Measurements from ENCODE around the gene TTC23L. TPM values are rescaled to one million over a fixed set of nuclear protein-coding genes. Genes with fewer than 3 reads are reported as not detected.
"Not testable (repeated sequence)": the region's sequence is repeated elsewhere in the genome, so short reads cannot be mapped to it uniquely, and the experiment has no call there.

Gene TTC23L
- total RNA-seq, 4 donors from 2014 or later = 0.15 to 2.0 TPM; not detected in 2

- intact Hi-C loops (cut with DNase I; ENCODE audit: low total_unique reads) = no loop called here
These were observed 80.1 kb downstream of the TTC23L start for GRCh38 chr5:34919077-34919476.

GRCh38 chr5:34923256-34923655 lies 84.3 kb downstream of the TTC23L start:
- H3K4me3 ChIP-seq; H3K4me1 ChIP-seq; H3K36me3 ChIP-seq; intact Hi-C loops (cut with DNase I; ENCODE audit: low total_unique reads); DNase-seq; H3K9me3 ChIP-seq; H3K27me3 ChIP-seq; H3K27ac ChIP-seq: not testable (repeated sequence)

More at GRCh38 chr5:34919077-34919476, 80.1 kb downstream of the TTC23L start:
- DNase-seq = no peak
- H3K36me3 ChIP-seq = no peaks in the 10 kb centered on the region
- TF ChIP-seq CTCF (IDR thresholded peaks at IDR 0.05) (no peak), POLR2A (IDR thresholded peaks at IDR 0.05) (no peak)
- no peaks in the 10 kb centered on the region for H3K9me3 ChIP-seq
- no peaks in the 10 kb centered on the region for H3K27me3 ChIP-seq
- H3K4me1 ChIP-seq = peaks cover 10 to 14% of the 10 kb centered on the region in 2 donors
- H3K4me3 ChIP-seq = no peak overlapping the region
- no peak overlapping the region for H3K27ac ChIP-seq

- Histone ChIP-seq H3K36me3 (no peaks in the 10 kb centered on the region), H3K4me3 (no peak overlapping the region), H3K27ac (peak overlapping the region in 1 of 2 donors; percentile 8), H3K27me3 (no peaks in the 10 kb centered on the region), H3K9me3 (no peaks in the 10 kb centered on the region), H3K4me1 (peaks cover 0 to 7% of the 10 kb centered on the region in 2 donors)
- DNase-seq = no peak
- intact Hi-C loops (cut with DNase I; ENCODE audit: low total_unique reads) = no loop called here
- no peak for TF ChIP-seq CTCF (IDR thresholded peaks at IDR 0.05)
- no peak for TF ChIP-seq POLR2A (IDR thresholded peaks at IDR 0.05)
These were observed 84.9 kb downstream of the TTC23L start for GRCh38 chr5:34923694-34924461.

- Histone ChIP-seq H3K4me1 (peaks cover 0 to 7% of the 10 kb centered on the region in 2 donors), H3K27ac (peak overlapping the region in 1 of 2 donors; percentile 8), H3K4me3 (no peak overlapping the region), H3K27me3 (no peaks in the 10 kb centered on the region), H3K36me3 (no peaks in the 10 kb centered on the region), H3K9me3 (no peaks in the 10 kb centered on the region)
- TF ChIP-seq CTCF (IDR thresholded peaks at IDR 0.05) (no peak), POLR2A (IDR thresholded peaks at IDR 0.05) (no peak)
- DNase-seq = no peak
- intact Hi-C loops (cut with DNase I; ENCODE audit: low total_unique reads) = no loop called here
These were observed 85.5 kb downstream of the TTC23L start for GRCh38 chr5:34924462-34924765.

GRCh38 chr5:34926318-34926888 lies 87.4 kb downstream of the TTC23L start:
- Histone ChIP-seq H3K4me1 (peaks cover 0 to 7% of the 10 kb centered on the region in 2 donors), H3K9me3 (no peaks in the 10 kb centered on the region), H3K27me3 (no peaks in the 10 kb centered on the region), H3K36me3 (no peaks in the 10 kb centered on the region), H3K27ac (no peak overlapping the region), H3K4me3 (no peak overlapping the region)
- DNase-seq = no peak
- intact Hi-C loops (cut with DNase I; ENCODE audit: low total_unique reads) = no loop called here
- TF ChIP-seq CTCF (IDR thresholded peaks at IDR 0.05) = no peak
- no peak for TF ChIP-seq POLR2A (IDR thresholded peaks at IDR 0.05)
